Glomerular visceral epithelial cell (primary cell): ENCODE data around the gene CCT6A.
"Not testable (repeated sequence)": the region's sequence is repeated elsewhere in the genome, so short reads cannot be mapped to it uniquely, and the experiment has no call there.

Source experiments
- DNase-seq: peaks from one replicate; pipeline ENCODE4 v3.0.0-alpha.2; 2016; ENCODE audit errors: extremely low spot score

The CCT6A gene

GRCh38 chr7:56099653-56100052 lies 48.1 kb downstream of the CCT6A start:
- DNase-seq = no peak

- DNase-seq = not testable (repeated sequence)
Measured at GRCh38 chr7:56104138-56104537, 52.6 kb downstream of the CCT6A start.

- DNase-seq = peak; percentile 58
Measured at GRCh38 chr7:56105508-56105907, 53.9 kb downstream of the CCT6A start.

- DNase-seq = peak; percentile 97
Measured at GRCh38 chr7:56106108-56107073, 54.8 kb downstream of the CCT6A start, which contains the start of gene CHCHD2. TSS of gene CHCHD2 (minus strand) at chr7:56106476. CDS start at chr7:56106413, 63 bp downstream.

- DNase-seq = no peak
Measured at GRCh38 chr7:56107954-56108258, 56.3 kb downstream of the CCT6A start.

- DNase-seq = no peak
Measured at GRCh38 chr7:56110611-56111010, 59.0 kb downstream of the CCT6A start.

- DNase-seq = not testable (repeated sequence)
Measured at GRCh38 chr7:56112244-56112643, 60.7 kb downstream of the CCT6A start.
